HepG2 (cell line): ENCODE data around the gene LRR1. TPM values are rescaled to one million over a fixed set of nuclear protein-coding genes. Genes with fewer than 3 reads are reported as not detected.

Source experiments
- EED ChIP-seq: sonication (generic); formaldehyde crosslinking; IDR thresholded peaks from 2 replicates; pipeline ENCODE4 v1.5.0; 2020; ENCODE audit warnings: mild to moderate bottlenecking, missing genetic modification reagents
- EP300 ChIP-seq, 3 experiments: sonication (generic) in 1 of 3; formaldehyde crosslinking in 1 of 3; IDR thresholded peaks; 2 replicates each; pipeline versions ENCODE4 v1.5.1 to v1.6.1; 2011 to 2020; ENCODE audit warnings: low read depth in 2 of 3, low read length in 2 of 3, borderline replicate concordance in 1 of 3, improper control_type of control experiment in 1 of 3, mild to moderate bottlenecking in 1 of 3, missing genetic modification reagents in 1 of 3, moderate library complexity in 1 of 3
- HMGXB4 ChIP-seq, 2 experiments: sonication (generic) in 1 of 2; formaldehyde crosslinking in 1 of 2; IDR thresholded peaks; 2 replicates each; pipeline versions ENCODE4 v1.4.0 to v1.6.1; 2018 to 2020; ENCODE audit warnings: missing genetic modification reagents in 2 of 2, borderline replicate concordance in 1 of 2, low read depth in 1 of 2, mild to moderate bottlenecking in 1 of 2, missing biosample characterization in 1 of 2
- KLF16 ChIP-seq, 2 experiments: sonication (generic) in 1 of 2; formaldehyde crosslinking in 1 of 2; IDR thresholded peaks; 2 replicates each; pipeline versions ENCODE4 v1.6.1 to v1.8.0; 2016 to 2023; ENCODE audit warnings: missing genetic modification reagents in 2 of 2, missing compliant biosample characterization in 1 of 2
- MIXL1 ChIP-seq: IDR thresholded peaks from 2 replicates; pipeline ENCODE4 v1.6.1; 2016
- NRL ChIP-seq: sonication (generic); formaldehyde crosslinking; IDR thresholded peaks from 2 replicates; pipeline ENCODE4 v1.5.0; 2020; ENCODE audit warnings: missing genetic modification reagents, mild to moderate bottlenecking, moderate library complexity, borderline replicate concordance
- SOX5 ChIP-seq: IDR thresholded peaks from 2 replicates; pipeline ENCODE4 v1.6.1; 2016; ENCODE audit warnings: borderline replicate concordance
- THAP9 ChIP-seq: sonication (generic); formaldehyde crosslinking; IDR thresholded peaks from 2 replicates; pipeline ENCODE4; 2020; ENCODE audit warnings: missing genetic modification reagents, mild to moderate bottlenecking, borderline replicate concordance
- TOPORS ChIP-seq: sonication (generic); formaldehyde crosslinking; IDR thresholded peaks from 2 replicates; pipeline ENCODE4 v1.8.0; 2023; ENCODE audit warnings: mild to moderate bottlenecking, missing genetic modification reagents
- U2AF1 ChIP-seq: fragments of 200-400 bp; formaldehyde crosslinking; optimal IDR thresholded peaks from 2 replicates; pipeline ENCODE3; 2017; ENCODE audit warnings: mild to moderate bottlenecking, low read depth, low read length
- ZIK1 ChIP-seq: sonication (generic); formaldehyde crosslinking; IDR thresholded peaks from 2 replicates; pipeline ENCODE4 v1.5.0; 2020; ENCODE audit warnings: mild to moderate bottlenecking, low read depth, missing genetic modification reagents, borderline replicate concordance
- ZNF232 ChIP-seq: sonication (generic); formaldehyde crosslinking; IDR thresholded peaks from 2 replicates; pipeline ENCODE4 v1.4.0; 2020; ENCODE audit warnings: missing genetic modification reagents, borderline replicate concordance
- ZNF256 ChIP-seq: sonication (generic); formaldehyde crosslinking; conservative IDR thresholded peaks from 2 replicates; pipeline ENCODE4 v1.4.0; 2020; ENCODE audit warnings: missing genetic modification reagents
- ZNF331 ChIP-seq: sonication (generic); formaldehyde crosslinking; IDR thresholded peaks from 2 replicates; pipeline ENCODE4 v1.4.0; 2020; ENCODE audit warnings: missing genetic modification reagents
- ZNF609 ChIP-seq: sonication (generic); formaldehyde crosslinking; IDR thresholded peaks from 2 replicates; pipeline ENCODE4 v1.4.0; 2020; ENCODE audit warnings: mild to moderate bottlenecking, missing genetic modification reagents, borderline replicate concordance
- ZNF850 ChIP-seq: sonication (generic); formaldehyde crosslinking; conservative IDR thresholded peaks from 2 replicates; pipeline ENCODE4 v1.9.0; 2021; ENCODE audit warnings: mild to moderate bottlenecking, missing genetic modification reagents
- polyA plus RNA-seq, 8 experiments: library from polyadenylated mRNA; depleted of rRNA in 3 of 8; stranded (reverse) in 7 of 8; unstranded in 1 of 8; fragments of >200 nt; fragmentation: Illumina TruSeq in 4 of 8; extraction: Trizol in 4 of 8; gene quantifications; 2 replicates each; pipeline versions ENCODE4 v1.2.1 to v1.2.3, GENCODE V29; 2011 to 2016; ENCODE audit warnings: low read depth in 4 of 8, missing spikeins in 1 of 8, mixed read lengths in 1 of 8; ENCODE audit not compliant: insufficient read depth in 1 of 8
- total RNA-seq, 5 experiments: library from RNA; depleted of rRNA; stranded (reverse); fragments of >200 nt; fragmentation: Illumina TruSeq; extraction: Trizol; gene quantifications; 2 replicates each; pipeline ENCODE4 v1.2.3, GENCODE V29; 2016; ENCODE audit warnings: low read depth in 1 of 5

Gene LRR1
- total and polyA plus RNA-seq, 2 of the 13 experiments (the other 11 are each of a cell fraction or from before 2014, with no cell fraction given): 7.0 to 36.2 TPM

GRCh38 chr14:49620182-49621113 is 21.7 kb downstream of the LRR1 start, which contains the start of the genes MGAT2 and RPL36AL (continued):
- TF ChIP-seq TOPORS (CRISPR knock-in tag) (0 out of 2 replicates have a peak, but pooled peaks have one; percentile 74), U2AF1 (no peak), EED (CRISPR knock-in tag) (0 out of 2 replicates have a peak, but pooled peaks have one; percentile 44), HMGXB4 (CRISPR knock-in tag; IDR thresholded peaks at IDR 0.05; ENCODE audit: borderline replicate concordance in 1 of 2, low read depth in 1 of 2) (peak; percentile 42 to 80), ZIK1 (0 out of 2 replicates have a peak, but pooled peaks have one; percentile 46), ZNF232 (CRISPR knock-in tag) (no peak), MIXL1 (no peak; the same call in 1 of the 2 replicates), ZNF331 (CRISPR knock-in tag) (peak; percentile 64; the same call in 1 of the 2 replicates), EP300 (IDR thresholded peaks at IDR 0.05; ENCODE audit: low read depth in 2 of 2, low read length in 2 of 2) (peak in 1 of 2 experiments; percentile 57; a peak in 1 of 4 replicates), EP300 (CRISPR knock-in tag; IDR thresholded peaks at IDR 0.05; ENCODE audit: borderline replicate concordance) (no peak), ZNF256 (0 out of 2 replicates have a peak, but pooled peaks have one; percentile 81), THAP9 (peak; percentile 79; the same call in 1 of the 2 replicates), ZNF609 (CRISPR knock-in tag) (peak; percentile 1; the same call in 1 of the 2 replicates), SOX5 (peak; percentile 17; the same call in 1 of the 2 replicates), NRL (peak; percentile 45; the same call in 1 of the 2 replicates), ZNF850 (CRISPR knock-in tag) (0 out of 2 replicates have a peak, but pooled peaks have one; percentile 47), KLF16 (CRISPR knock-in tag; IDR thresholded peaks at IDR 0.05) (peak in 1 of 2 experiments; percentile 81; a peak in 2 of 4 replicates)
